KMS-11 (cell line): ENCODE data around the gene BEX4.

Experiments used
- H2AFZ ChIP-seq: fragments of 200-600 bp; sonication (generic); 2 replicates; pipeline ENCODE4 v1.6.1; 2016; ENCODE audit warnings: antibody characterized with exemption, mixed run types, low read depth
- H3K27ac ChIP-seq: fragments of 200-600 bp; sonication (generic); 2 replicates; pipeline ENCODE4 v1.6.1; 2016; ENCODE audit warnings: mild to moderate bottlenecking, mixed run types
- H3K27me3 ChIP-seq: fragments of 200-600 bp; sonication (generic); 2 replicates; pipeline ENCODE4 v1.6.1; 2017; ENCODE audit warnings: mild to moderate bottlenecking, low read depth, mixed run types, moderate library complexity; ENCODE audit not compliant: insufficient read depth
- H3K36me3 ChIP-seq: fragments of 200-600 bp; sonication (generic); 2 replicates; pipeline ENCODE4 v1.6.1; 2017; ENCODE audit warnings: mild to moderate bottlenecking, mixed run types; ENCODE audit not compliant: insufficient read depth
- H3K4me1 ChIP-seq: fragments of 200-600 bp; sonication (generic); 2 replicates; pipeline ENCODE4 v1.6.1; 2016; ENCODE audit warnings: mild to moderate bottlenecking, low read depth, mixed run types; ENCODE audit not compliant: poor library complexity, severe bottlenecking
- H3K4me2 ChIP-seq: fragments of 200-600 bp; sonication (generic); 2 replicates; pipeline ENCODE4 v1.7.0; 2016; ENCODE audit warnings: mild to moderate bottlenecking, mixed run types
- H3K4me3 ChIP-seq: fragments of 200-600 bp; sonication (generic); IDR thresholded peaks from 2 replicates; pipeline ENCODE4 v1.6.1; 2017; ENCODE audit warnings: low read depth, low read length, mixed read lengths; ENCODE audit not compliant: insufficient read depth
- H3K79me2 ChIP-seq: fragments of 200-600 bp; sonication (generic); 2 replicates; pipeline ENCODE4 v1.6.1; 2016; ENCODE audit warnings: low read depth, mixed run types; ENCODE audit not compliant: insufficient read depth
- H3K9ac ChIP-seq: fragments of 200-600 bp; sonication (generic); 2 replicates; pipeline ENCODE4 v1.6.1; 2016; ENCODE audit warnings: mild to moderate bottlenecking, mixed run types
- H4K20me1 ChIP-seq: fragments of 200-600 bp; sonication (generic); 2 replicates; pipeline ENCODE4 v1.6.1; 2016; ENCODE audit warnings: mild to moderate bottlenecking, mixed run types; ENCODE audit not compliant: insufficient read depth
- CTCF ChIP-seq: fragments of 200-600 bp; sonication (generic); conservative IDR thresholded peaks from 2 replicates; pipeline ENCODE4 v1.6.1; 2017; ENCODE audit warnings: low read depth, mild to moderate bottlenecking, antibody characterized with exemption, low read length, moderate library complexity, mixed read lengths

The BEX4 gene

GRCh38 chrX:103256651-103257050 lies 41.7 kb downstream of the BEX4 start:
- Histone ChIP-seq H3K27ac (no peak overlapping the region), H3K36me3 (no peaks in the 10 kb centered on the region), H3K4me3 (no peak overlapping the region), H3K4me2 (no peak overlapping the region), H3K27me3 (no peaks in the 10 kb centered on the region), H3K9ac (no peak overlapping the region), H4K20me1 (no peaks in the 10 kb centered on the region), H2AFZ (no peak overlapping the region), H3K4me1 (peaks cover 7% of the 10 kb centered on the region), H3K79me2 (no peaks in the 10 kb centered on the region)
- no peak for TF ChIP-seq CTCF

- Histone ChIP-seq H3K27me3 (no peaks in the 10 kb centered on the region), H3K27ac (no peak overlapping the region)
- no peak for TF ChIP-seq CTCF
Measured at GRCh38 chrX:103258275-103258674, 43.4 kb downstream of the BEX4 start.

More at GRCh38 chrX:103258275-103258674, 43.4 kb downstream of the BEX4 start:
- no peaks in the 10 kb centered on the region for H3K79me2 ChIP-seq
- H3K9ac ChIP-seq, result no peak overlapping the region
- H2AFZ ChIP-seq, result no peak overlapping the region
- no peaks in the 10 kb centered on the region for H3K36me3 ChIP-seq
- H3K4me1 ChIP-seq, result peaks cover 7% of the 10 kb centered on the region
- no peaks in the 10 kb centered on the region for H4K20me1 ChIP-seq
- H3K4me2 ChIP-seq, result no peak overlapping the region
- H3K4me3 ChIP-seq, result no peak overlapping the region
